Panc1 (cell line): ENCODE results near the gene C6orf132.

Source experiments
- POLR2AphosphoS5 ChIP-seq: IDR thresholded peaks from 2 replicates; pipeline ENCODE4 v1.6.1; 2012; ENCODE audit warnings: mild to moderate bottlenecking, low read depth, low read length, moderate library complexity
- TF ChIP-seq, protein P1 (sequence below): fragments of 450-650 bp; IDR thresholded peaks from 2 replicates; pipeline ENCODE4 v1.5.1; 2017; ENCODE audit warnings: mild to moderate bottlenecking
- TF ChIP-seq, protein P2 (sequence below), 2 experiments: IDR thresholded peaks; 2 replicates each; pipeline ENCODE4 v1.6.1; 2011 to 2012; ENCODE audit warnings: low read depth in 2 of 2, control low read depth in 1 of 2, low read length in 1 of 2, mild to moderate bottlenecking in 1 of 2, moderate library complexity in 1 of 2; ENCODE audit not compliant: insufficient read depth in 1 of 2

DNA sequence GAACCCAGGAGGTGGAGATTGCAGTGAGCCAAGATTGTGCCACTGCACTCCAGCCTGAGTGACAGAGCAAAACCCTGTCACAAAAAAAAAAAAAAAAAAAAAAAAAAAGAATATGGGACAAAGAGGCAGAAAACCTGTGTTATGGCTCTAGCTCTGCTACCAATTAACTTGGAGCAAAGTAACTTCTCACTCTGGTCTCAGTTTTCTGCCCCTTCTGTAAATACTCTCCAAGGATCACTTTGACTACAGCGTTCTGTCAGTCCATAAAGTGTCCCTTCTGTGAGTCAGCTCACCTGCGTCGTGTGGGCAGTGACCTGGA lies 24.6 kb downstream of the C6orf132 start:
- TF ChIP-seq, protein P1, sequence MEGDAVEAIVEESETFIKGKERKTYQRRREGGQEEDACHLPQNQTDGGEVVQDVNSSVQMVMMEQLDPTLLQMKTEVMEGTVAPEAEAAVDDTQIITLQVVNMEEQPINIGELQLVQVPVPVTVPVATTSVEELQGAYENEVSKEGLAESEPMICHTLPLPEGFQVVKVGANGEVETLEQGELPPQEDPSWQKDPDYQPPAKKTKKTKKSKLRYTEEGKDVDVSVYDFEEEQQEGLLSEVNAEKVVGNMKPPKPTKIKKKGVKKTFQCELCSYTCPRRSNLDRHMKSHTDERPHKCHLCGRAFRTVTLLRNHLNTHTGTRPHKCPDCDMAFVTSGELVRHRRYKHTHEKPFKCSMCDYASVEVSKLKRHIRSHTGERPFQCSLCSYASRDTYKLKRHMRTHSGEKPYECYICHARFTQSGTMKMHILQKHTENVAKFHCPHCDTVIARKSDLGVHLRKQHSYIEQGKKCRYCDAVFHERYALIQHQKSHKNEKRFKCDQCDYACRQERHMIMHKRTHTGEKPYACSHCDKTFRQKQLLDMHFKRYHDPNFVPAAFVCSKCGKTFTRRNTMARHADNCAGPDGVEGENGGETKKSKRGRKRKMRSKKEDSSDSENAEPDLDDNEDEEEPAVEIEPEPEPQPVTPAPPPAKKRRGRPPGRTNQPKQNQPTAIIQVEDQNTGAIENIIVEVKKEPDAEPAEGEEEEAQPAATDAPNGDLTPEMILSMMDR, result no peak
- TF ChIP-seq, protein P2, sequence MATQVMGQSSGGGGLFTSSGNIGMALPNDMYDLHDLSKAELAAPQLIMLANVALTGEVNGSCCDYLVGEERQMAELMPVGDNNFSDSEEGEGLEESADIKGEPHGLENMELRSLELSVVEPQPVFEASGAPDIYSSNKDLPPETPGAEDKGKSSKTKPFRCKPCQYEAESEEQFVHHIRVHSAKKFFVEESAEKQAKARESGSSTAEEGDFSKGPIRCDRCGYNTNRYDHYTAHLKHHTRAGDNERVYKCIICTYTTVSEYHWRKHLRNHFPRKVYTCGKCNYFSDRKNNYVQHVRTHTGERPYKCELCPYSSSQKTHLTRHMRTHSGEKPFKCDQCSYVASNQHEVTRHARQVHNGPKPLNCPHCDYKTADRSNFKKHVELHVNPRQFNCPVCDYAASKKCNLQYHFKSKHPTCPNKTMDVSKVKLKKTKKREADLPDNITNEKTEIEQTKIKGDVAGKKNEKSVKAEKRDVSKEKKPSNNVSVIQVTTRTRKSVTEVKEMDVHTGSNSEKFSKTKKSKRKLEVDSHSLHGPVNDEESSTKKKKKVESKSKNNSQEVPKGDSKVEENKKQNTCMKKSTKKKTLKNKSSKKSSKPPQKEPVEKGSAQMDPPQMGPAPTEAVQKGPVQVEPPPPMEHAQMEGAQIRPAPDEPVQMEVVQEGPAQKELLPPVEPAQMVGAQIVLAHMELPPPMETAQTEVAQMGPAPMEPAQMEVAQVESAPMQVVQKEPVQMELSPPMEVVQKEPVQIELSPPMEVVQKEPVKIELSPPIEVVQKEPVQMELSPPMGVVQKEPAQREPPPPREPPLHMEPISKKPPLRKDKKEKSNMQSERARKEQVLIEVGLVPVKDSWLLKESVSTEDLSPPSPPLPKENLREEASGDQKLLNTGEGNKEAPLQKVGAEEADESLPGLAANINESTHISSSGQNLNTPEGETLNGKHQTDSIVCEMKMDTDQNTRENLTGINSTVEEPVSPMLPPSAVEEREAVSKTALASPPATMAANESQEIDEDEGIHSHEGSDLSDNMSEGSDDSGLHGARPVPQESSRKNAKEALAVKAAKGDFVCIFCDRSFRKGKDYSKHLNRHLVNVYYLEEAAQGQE (IDR thresholded peaks at IDR 0.05; ENCODE audit: insufficient read depth in 1 of 2, low read depth in 2 of 2, low read length in 1 of 2), result no peak
- no peak for TF ChIP-seq POLR2AphosphoS5
